Naive B cell (primary cell): Measurements from ENCODE around the gene NUBP2. TPM values are rescaled to one million over a fixed set of nuclear protein-coding genes. Genes with fewer than 3 reads are reported as not detected.

Experiments
- ATAC-seq, 2 donors: fragments of 150-1000 bp; cut with Tn5 transposase; 2 replicates each; pipeline ENCODE4 v1.10.0; 2021; ENCODE audit warnings: low read depth in 2 of 2, mild to moderate bottlenecking in 2 of 2, moderate library complexity in 2 of 2
- DNase-seq: peaks from one replicate; pipeline ENCODE4 v3.0.0; 2022
- H3K27ac Mint-ChIP-seq, 6 donors: one replicate each; pipeline ENCODE4 v1.8.0; 2020 to 2022; ENCODE audit warnings: mild to moderate bottlenecking in 6 of 6, mixed read lengths in 6 of 6, moderate library complexity in 5 of 6, inconsistent platforms in 2 of 6
- H3K27me3 Mint-ChIP-seq, 3 donors: one replicate each; pipeline ENCODE4 v1.8.0; 2021 to 2022; ENCODE audit warnings: mixed read lengths in 3 of 3, mild to moderate bottlenecking in 1 of 3
- H3K36me3 Mint-ChIP-seq, 2 donors: one replicate each; pipeline ENCODE4 v1.8.0; 2020 to 2022; ENCODE audit warnings: mixed read lengths in 2 of 2, inconsistent platforms in 1 of 2, mild to moderate bottlenecking in 1 of 2
- H3K4me1 Mint-ChIP-seq, 3 donors: one replicate each; pipeline ENCODE4 v1.8.0; 2020 to 2022; ENCODE audit warnings: mixed read lengths in 3 of 3, inconsistent platforms in 1 of 3, mild to moderate bottlenecking in 1 of 3, moderate library complexity in 1 of 3
- H3K4me3 Mint-ChIP-seq, 8 donors: one replicate each; pipeline ENCODE4 v1.8.0; 2020 to 2022; ENCODE audit warnings: mild to moderate bottlenecking in 8 of 8, mixed read lengths in 8 of 8, moderate library complexity in 8 of 8, inconsistent platforms in 2 of 8
- H3K9me3 Mint-ChIP-seq, 7 donors: one replicate each; pipeline ENCODE4 v1.8.0; 2020 to 2022; ENCODE audit warnings: mixed read lengths in 7 of 7, mild to moderate bottlenecking in 5 of 7, inconsistent platforms in 2 of 7, moderate library complexity in 1 of 7
- polyA plus RNA-seq, 6 donors: library from polyadenylated mRNA; unstranded; fragments of 300-500 nt; fragmentation: Illumina TruSeq; gene quantifications; one replicate each; pipeline ENCODE4 v1.2.3, GENCODE V29; 2021; ENCODE audit warnings: low read depth in 6 of 6

The NUBP2 gene
- polyA plus RNA-seq, 6 donors from 2014 or later = 69.1 to 110 (median 81.0) TPM

DNA sequence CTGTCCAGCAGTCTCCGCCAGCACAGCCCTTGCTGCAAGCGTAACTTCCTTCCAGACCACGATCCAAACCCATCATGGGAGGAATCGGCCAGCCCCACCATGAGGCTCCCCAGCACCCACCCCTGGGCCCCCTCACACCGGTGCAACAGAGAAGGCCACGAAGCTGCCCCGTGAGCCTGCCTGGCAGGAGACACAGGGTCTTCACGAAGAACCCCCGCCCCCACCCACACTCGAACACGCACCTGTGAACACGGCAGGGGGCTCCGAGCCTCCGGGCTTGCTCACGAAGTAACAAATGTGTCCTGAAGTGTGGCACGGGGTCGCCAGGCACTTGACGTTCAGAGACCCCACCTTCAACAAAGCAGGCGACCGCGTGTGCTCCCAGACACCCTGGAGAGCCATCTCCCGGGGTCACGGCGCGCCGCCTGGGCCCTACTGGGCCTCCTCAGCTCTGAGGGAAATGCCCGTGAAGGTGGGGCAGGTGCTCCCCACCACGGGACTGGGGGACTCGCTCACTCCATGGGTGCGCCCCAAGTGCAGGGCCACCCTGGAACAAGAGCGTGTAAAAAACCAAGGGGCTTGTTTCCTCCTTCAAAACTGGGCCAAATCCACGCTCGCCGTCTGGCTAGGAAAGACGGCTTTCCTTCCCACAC, 36.2 kb downstream of the NUBP2 start:
- no peak for DNase-seq
- H3K9me3 Mint-ChIP-seq = no peaks in the 10 kb centered on the region
- no peaks in the 10 kb centered on the region for H3K27me3 Mint-ChIP-seq
- peaks cover 0 to 10% (median 4%) of the 10 kb centered on the region in 3 donors for H3K4me1 Mint-ChIP-seq
- no peak for ATAC-seq
- H3K27ac Mint-ChIP-seq = no peak overlapping the region
- no peak overlapping the region for H3K4me3 Mint-ChIP-seq
- H3K36me3 Mint-ChIP-seq = peaks cover 0 to 7% of the 10 kb centered on the region in 2 donors

DNA sequence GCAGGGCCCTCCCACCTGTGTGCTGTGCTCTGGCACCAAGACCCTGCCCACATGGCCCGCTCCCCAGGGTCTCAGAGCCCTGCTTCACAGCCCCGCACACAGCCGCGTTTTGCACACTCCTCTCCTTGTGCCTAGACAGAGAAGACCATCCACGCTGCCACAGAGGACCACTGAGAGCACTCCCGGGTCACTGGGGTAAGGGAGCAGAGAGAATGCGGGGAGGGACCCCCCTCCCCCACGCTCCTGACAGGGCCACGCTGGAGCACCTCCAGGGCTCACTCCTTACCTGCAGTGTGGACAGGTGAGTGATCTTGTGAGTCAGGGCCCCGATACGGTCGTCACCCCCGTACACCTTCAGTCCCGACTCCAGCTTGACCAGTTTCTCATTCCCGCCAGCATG, 36.9 kb downstream of the NUBP2 start:
- no peaks in the 10 kb centered on the region for H3K27me3 Mint-ChIP-seq
- ATAC-seq (no peak), DNase-seq (no peak)
- no peaks in the 10 kb centered on the region for H3K9me3 Mint-ChIP-seq
- H3K36me3 Mint-ChIP-seq = peaks cover 0 to 7% of the 10 kb centered on the region in 2 donors
- H3K27ac Mint-ChIP-seq = no peak overlapping the region
- H3K4me1 Mint-ChIP-seq = peaks cover 3 to 16% (median 10%) of the 10 kb centered on the region in 3 donors
- H3K4me3 Mint-ChIP-seq = no peak overlapping the region

DNA sequence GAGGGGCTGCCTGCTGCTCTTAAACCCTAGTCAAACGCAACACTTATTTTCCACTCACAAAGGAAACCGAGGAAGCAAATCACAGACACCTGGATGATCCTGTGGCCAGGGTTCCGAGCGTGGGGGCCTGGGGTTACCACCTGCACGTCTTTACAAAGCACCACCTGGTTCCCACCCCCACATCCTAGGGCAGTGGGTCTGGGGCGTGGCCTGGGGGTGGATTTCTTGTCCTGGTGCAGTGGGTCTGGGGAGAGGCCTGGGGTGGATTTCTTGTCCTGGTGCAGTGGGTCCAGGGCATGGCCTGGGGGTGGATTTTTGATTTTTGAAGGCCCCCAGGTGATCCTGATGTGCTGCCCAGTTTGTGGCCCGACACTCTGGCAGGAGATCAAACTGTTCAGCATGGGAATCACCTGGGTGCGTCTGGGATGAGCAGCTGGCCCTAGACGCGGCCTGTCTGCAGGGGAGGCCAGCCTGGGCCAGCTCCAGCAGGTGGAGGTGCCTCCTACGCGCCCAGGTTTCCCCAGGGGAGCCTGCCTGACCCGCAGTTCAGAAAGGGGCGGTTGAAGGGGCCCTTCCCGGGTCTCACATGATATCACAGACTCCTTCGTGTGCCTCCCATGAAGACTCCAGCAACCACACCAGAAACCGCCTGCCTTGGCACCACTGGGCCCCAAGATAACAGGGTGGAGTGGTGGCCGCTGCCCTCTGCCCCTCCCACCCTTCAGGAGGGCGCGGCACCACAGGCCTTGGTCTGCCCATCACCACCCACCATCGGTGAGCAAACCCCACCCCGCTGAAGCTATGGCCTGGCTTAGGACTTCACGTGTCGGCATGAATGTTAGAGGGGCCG, 37.6 kb downstream of the NUBP2 start:
- Mint-ChIP-seq H3K4me3 (no peak overlapping the region), H3K36me3 (peaks cover 0 to 3% of the 10 kb centered on the region in 2 donors), H3K4me1 (peaks cover 5 to 19% (median 14%) of the 10 kb centered on the region in 3 donors), H3K27ac (no peak overlapping the region), H3K27me3 (no peaks in the 10 kb centered on the region), H3K9me3 (no peaks in the 10 kb centered on the region)
- no peak for DNase-seq
- no peak for ATAC-seq

DNA sequence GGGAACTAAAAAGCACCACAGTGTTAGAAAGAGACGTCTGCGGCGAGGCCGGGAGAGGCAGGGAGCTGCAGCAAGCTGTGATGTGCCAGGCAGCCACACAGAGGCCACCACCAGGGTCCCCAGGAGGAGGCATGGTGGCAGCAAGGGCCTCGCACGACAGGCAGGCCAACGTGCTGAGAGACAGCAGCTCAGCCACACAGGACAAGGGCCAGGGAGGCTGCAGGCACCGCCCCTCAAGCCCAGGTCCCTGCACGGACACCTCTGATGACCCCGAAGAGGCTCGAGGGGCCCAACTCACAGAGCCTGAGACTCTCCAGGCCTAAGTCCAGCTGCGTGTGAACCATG, 38.2 kb downstream of the NUBP2 start:
- H3K27ac Mint-ChIP-seq = no peak overlapping the region
- H3K4me1 Mint-ChIP-seq = peaks cover 5 to 23% (median 20%) of the 10 kb centered on the region in 3 donors
- no peaks in the 10 kb centered on the region for H3K9me3 Mint-ChIP-seq
- H3K4me3 Mint-ChIP-seq = no peak overlapping the region
- no peaks in the 10 kb centered on the region for H3K36me3 Mint-ChIP-seq
- no peak for DNase-seq
- ATAC-seq = no peak
- no peaks in the 10 kb centered on the region for H3K27me3 Mint-ChIP-seq

DNA sequence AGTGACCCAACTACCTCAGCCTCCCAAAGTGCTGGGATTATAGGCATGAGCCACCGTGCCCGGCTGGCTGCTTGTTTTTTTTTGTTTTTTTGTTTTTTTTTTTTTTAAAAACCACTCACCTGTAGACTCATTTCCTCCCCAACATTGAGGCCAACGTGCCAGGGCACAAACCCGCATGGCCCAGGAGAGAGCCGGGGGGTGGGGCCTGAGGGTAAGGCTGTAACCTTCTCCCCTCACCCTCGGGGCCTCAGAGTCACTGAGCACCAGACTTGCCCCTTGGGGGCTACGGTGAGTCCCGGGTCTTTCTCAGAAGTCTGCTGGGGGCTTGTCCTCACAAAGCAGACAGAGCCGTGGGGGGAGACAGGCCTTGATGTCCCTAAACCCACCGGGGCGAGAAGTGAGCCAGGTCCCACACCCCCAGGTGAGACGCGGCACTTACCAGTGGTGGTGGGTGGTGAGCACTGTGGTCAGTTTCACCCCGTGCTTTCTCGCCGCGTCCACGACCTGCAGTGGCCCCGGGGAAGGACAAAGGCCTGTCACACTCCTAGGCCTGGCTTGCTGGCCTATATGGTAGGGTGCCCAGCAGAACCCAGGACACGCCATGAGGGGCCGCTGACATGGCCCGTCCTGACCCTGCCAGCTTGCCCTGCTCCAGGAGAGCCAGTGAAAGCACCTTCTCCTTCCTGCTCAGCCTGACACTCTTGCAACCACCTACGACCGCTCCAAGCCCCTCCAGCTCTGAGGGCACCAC, 39.3 kb downstream of the NUBP2 start:
- H3K4me1 Mint-ChIP-seq = peaks cover 5 to 23% (median 21%) of the 10 kb centered on the region in 3 donors
- no peaks in the 10 kb centered on the region for H3K36me3 Mint-ChIP-seq
- ATAC-seq = no peak
- no peaks in the 10 kb centered on the region for H3K9me3 Mint-ChIP-seq
- H3K27me3 Mint-ChIP-seq = no peaks in the 10 kb centered on the region
- DNase-seq = no peak
- H3K27ac Mint-ChIP-seq = no peak overlapping the region
- H3K4me3 Mint-ChIP-seq = peak overlapping the region in 1 of 8 donors; percentile 7

DNA sequence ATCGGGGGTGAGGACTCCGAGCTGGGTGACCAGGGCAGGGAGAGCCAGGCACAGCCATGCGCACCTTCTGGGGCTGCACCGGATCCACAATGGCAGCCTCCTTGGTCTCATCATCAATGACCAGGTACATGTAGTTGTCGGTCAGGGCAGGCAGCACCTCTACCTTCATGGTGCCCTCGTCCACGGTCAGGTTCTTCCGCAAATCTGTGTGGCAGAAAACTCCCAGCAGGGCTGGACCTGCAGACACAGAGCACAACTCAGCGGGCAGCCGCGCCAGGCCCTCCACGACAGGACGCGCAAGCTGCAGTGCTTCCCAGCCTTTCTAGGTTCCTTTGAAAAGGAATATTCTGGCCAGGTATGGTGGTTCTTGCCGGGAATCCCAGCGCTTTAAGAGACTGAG, 40.0 kb downstream of the NUBP2 start:
- Mint-ChIP-seq H3K27ac (no peak overlapping the region), H3K4me3 (peak overlapping the region in 2 of 8 donors; percentile 7 to 16), H3K27me3 (no peaks in the 10 kb centered on the region), H3K9me3 (no peaks in the 10 kb centered on the region), H3K4me1 (peaks cover 10 to 28% (median 23%) of the 10 kb centered on the region in 3 donors), H3K36me3 (no peaks in the 10 kb centered on the region)
- DNase-seq = no peak
- ATAC-seq = no peak

DNA sequence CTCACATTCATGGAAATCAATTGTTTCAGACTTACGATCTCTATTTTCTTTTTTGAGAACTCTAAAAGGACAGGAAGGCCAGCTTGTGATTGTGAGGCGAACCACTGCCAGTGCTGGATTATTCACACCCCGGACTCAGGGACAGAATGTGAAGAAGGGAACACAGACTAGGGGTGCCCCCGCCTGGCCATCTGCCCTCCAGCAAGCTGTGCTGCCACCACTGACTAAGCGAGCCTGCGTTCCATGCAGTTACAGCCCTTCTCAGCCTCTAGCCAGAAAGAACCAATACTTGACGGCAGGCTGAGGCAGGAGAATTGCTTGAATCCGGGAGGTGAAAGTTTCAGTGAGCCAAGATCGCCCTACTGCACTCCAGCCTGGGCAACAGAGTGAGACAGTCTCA, 41.1 kb downstream of the NUBP2 start:
- H3K9me3 Mint-ChIP-seq = no peaks in the 10 kb centered on the region
- no peaks in the 10 kb centered on the region for H3K27me3 Mint-ChIP-seq
- ATAC-seq = no peak
- peaks cover 11 to 35% (median 25%) of the 10 kb centered on the region in 3 donors for H3K4me1 Mint-ChIP-seq
- peak overlapping the region in 1 of 6 donors; percentile 30 for H3K27ac Mint-ChIP-seq
- H3K4me3 Mint-ChIP-seq = peak overlapping the region in 5 of 8 donors; percentile 8 to 82 (median 43)
- H3K36me3 Mint-ChIP-seq = no peaks in the 10 kb centered on the region
- no peak for DNase-seq

DNA sequence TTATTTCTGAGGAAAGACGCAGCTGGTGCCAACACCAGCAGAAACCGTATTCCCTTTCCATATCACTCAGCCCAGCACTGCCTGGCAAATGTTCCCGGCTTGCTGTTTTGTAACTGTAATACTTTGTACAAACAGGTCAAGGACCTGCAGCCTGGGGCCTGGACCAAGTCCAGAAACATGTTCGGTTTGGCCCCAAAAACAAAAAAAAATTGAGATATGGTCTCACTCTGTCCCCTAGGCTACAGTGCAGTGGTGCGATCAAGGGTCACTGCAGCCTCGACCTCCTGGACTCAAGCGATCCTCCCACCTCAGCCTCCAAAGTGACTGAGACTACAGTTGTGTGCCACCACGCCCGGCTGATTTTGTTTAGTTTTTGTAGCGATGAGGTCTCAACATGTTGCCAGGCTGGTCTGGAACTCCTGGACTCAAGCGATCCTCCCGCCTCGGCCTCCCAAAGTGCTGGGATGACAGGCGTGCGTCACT, 42.7 kb downstream of the NUBP2 start:
- Mint-ChIP-seq H3K36me3 (no peaks in the 10 kb centered on the region), H3K9me3 (no peaks in the 10 kb centered on the region), H3K4me1 (peaks cover 15 to 42% (median 33%) of the 10 kb centered on the region in 3 donors), H3K4me3 (peak overlapping the region; percentile 66 to 88 (median 81)), H3K27ac (peak overlapping the region in 4 of 6 donors; percentile 26 to 89 (median 83)), H3K27me3 (no peaks in the 10 kb centered on the region)
- ATAC-seq (no peak), DNase-seq (no peak)

DNA sequence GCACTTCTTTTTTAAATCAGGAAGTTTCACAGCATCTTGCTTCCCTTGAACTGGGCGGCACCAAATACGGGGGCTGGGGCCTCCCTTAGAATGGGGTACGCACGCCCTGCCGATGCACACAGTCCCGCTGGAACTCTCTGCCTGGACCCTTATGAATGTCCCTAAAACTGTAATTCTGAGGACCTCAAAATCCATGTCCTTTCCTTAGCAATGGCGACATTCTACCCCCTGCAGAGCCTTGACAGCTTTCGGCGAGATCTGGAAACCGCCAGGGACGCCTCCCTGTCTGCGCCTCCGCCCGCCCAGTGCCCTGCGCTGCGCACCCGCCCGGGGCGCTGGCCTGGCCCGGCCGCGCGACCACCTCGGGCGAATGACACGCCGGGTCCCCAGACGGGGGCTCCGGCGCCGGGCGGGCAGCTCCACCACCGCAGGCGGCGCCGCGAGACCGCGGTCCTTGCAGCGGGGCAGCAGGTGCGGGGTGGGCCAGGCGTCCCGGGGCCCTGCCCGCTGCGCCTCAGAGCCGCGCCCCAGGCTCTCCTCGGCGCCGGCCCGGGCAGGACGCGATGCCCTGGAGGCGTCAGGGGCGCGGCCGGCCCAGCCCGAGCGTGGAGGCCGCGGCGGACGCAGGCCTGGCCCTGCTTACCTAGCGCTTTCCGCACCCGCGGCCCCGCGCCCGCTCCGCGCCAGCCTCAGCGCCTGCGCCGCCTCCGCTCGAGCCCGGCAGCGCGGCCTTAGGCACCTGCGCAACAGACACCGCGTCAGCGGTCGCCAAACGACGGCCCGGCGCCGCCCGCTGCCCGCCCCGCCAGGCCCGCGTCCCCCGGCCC, 43.3 kb downstream of the NUBP2 start:
- DNase-seq (no peak), ATAC-seq (peak; percentile 75 to 77)
- Mint-ChIP-seq H3K27ac (peak overlapping the region in 4 of 6 donors; percentile 61 to 90 (median 86)), H3K4me1 (peaks cover 15 to 45% (median 33%) of the 10 kb centered on the region in 3 donors), H3K27me3 (no peaks in the 10 kb centered on the region), H3K36me3 (no peaks in the 10 kb centered on the region), H3K4me3 (peak overlapping the region; percentile 70 to 94 (median 87)), H3K9me3 (no peaks in the 10 kb centered on the region)

DNA sequence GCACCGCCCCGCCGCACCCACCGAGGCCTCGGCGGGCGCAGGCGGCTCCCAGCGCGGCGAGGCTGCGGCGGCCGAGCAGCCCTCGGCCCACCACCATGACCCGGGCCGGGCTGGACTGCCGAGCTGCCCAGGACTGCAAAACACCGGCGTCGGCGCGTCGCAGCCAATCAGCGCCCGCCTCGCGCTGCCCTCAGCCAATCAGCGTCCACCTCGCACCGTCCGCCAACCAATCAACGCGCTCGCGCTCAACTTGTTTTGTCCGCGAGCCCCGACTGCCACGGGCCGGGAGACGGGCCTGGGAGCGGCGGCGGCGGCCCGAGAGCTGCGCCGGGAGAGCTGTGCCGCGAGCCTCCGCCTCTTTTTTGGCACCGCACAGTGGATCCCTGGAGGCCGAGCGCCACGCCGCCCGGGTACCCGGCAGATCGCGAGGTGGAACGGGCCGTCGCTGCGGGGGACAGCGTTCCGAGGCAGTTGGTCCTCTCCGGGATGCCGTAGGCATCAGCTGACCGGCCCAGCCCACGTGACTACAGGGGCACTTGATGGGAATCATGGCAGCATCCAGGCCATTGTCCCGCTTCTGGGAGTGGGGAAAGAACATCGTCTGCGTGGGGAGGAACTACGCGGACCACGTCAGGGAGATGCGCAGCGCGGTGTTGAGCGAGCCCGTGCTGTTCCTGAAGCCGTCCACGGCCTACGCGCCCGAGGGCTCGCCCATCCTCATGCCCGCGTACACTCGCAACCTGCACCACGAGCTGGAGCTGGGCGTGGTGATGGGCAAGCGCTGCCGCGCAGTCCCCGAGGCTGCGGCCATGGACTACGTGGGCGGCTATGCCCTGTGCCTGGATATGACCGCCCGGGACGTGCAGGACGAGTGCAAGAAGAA, 44.2 kb downstream of the NUBP2 start, which contains the start of the genes FAHD1 and HAGH:
Gene FAHD1, plus strand, starts transcription at position 516 of the 883 bp plus-strand sequence. Its CDS starts 33 bp downstream, at position 549.
Gene HAGH, minus strand, starts transcription at position 135 of the 883 bp plus-strand sequence. Its CDS starts 38 bp downstream, at position 97.
- peak; percentile 84 to 85 for ATAC-seq

DNA sequence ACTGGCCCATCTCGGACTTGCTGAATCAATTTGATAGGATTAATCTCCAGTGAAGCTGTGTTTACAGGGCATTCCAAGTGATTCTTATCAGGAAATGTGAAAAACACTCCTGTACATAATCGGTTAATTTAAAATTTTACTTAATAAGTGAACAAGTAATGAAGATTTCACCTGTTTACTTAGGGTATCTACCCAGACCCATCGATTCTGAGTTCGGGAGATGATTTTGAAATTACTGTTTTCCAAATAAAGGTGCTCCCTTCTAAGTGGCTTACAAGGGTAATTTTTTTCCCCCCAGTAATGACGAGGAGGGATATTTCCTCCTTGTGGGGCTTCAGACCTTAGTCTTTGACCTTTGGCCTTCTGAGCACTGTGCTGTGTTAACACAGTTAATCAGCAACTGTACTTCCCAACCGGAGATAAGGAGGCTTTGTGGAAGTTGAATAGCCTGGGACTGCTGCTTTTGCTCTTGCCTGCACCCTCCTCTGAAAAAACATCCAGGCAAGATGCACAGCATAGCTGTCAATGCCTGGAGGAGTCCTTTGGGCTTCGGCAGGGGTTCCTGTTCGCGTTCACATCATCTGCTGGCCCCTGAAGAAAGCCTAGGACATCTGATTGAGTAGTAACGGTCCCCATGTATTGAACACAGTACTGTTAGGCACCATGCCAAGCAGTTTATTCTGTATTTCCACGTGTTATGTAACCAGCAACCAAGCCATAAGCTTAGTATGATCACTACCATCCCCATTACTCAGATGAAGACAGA, 46.1 kb downstream of the NUBP2 start:
- Mint-ChIP-seq H3K27me3 (no peaks in the 10 kb centered on the region), H3K36me3 (no peaks in the 10 kb centered on the region), H3K9me3 (no peaks in the 10 kb centered on the region), H3K4me1 (peaks cover 15 to 49% (median 35%) of the 10 kb centered on the region in 3 donors), H3K4me3 (peak overlapping the region in 6 of 8 donors; percentile 32 to 94 (median 68)), H3K27ac (peak overlapping the region in 1 of 6 donors; percentile 67)
- no peak for DNase-seq
- no peak for ATAC-seq

More for the DNA sequence above, 44.2 kb downstream of the NUBP2 start, which contains the start of the genes FAHD1 and HAGH:
- Mint-ChIP-seq H3K9me3 (no peaks in the 10 kb centered on the region), H3K36me3 (no peaks in the 10 kb centered on the region), H3K4me3 (peak within 1 kb of the TSS; percentile 87 to 97 (median 94)), H3K4me1 (peaks cover 15 to 49% (median 33%) of the 10 kb centered on the region in 3 donors), H3K27me3 (no peaks in the 10 kb centered on the region), H3K27ac (peak within 1 kb of the TSS; percentile 90 to 96 (median 93))
- peak; percentile 94 for DNase-seq
